Cardiac septum (tissue), 1 donor: ENCODE results near the gene PTHLH. TPM values are rescaled to one million over a fixed set of nuclear protein-coding genes. Genes with fewer than 3 reads are reported as not detected.
A peak's percentile ranks its signal among the peaks of the same experiment; 100 is the strongest.

Source experiments
- DNase-seq: peaks from one replicate; pipeline ENCODE4 v3.0.0-alpha.2; 2020; ENCODE audit warnings: low spot score
- intact Hi-C: fragments of 100-400 bp; cut with DNase I; formaldehyde crosslinking; loops from one replicate; pipeline ENCODE4 v1.14.0; 2022
- total RNA-seq: library from RNA; stranded (reverse); fragmentation: NEBNext Ultra II Directional; extraction: Animal tissue kit (Norgen Biotek cat#: 25700); gene quantifications from one replicate; pipeline ENCODE4 v1.2.1, GENCODE V29; 2021
- donor health status: DM: no; HTN: no; CAD: no.

The PTHLH gene
- total RNA-seq, 1 donor from 2014 or later = 1.9 TPM

DNA sequence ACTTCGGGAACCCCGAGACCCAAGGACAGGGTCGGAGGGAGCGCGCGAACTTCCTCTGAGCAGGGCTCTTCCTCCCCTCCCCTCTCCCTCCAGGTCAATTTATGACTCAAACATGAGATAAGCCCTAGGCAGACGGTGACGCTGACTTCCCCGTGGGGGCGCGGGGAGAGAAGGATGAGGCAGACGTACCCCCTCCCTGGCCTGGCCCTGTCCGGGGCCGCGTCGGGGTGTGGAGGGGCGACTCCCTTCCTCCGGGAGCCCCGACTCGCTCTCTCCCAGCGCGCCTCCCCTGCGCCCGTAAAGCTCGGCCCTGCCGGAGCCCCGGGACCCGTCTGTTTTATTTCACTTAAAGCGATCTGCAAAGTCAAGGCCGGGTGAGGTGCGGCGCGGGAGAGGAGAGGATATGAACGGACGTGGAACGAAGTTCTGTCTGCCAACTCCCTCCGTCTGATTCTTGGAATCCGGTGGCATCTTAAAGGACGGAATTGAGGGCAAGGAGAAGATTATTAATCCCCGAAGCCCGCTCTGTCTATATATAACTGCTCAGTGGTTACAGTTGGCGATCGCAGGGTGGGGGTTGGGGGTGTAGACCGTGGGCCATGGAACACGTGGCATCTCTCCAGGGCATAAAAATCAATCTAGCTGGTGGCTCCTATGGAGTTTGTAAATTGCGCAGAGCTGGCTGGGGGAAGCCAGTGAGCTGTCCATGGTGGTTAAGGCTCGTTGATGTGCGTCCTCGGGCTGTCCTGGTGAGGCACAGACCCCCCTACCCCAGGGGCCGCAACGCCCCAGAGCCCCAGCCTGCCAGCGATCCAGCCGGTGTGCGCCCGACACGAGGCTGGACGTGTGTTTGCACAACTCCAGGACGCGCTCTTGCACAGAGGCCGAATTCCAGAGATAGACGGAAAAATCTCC lies 2.9 kb upstream of the PTHLH start:
- no peak for DNase-seq
- intact Hi-C loops = no loop called here

DNA sequence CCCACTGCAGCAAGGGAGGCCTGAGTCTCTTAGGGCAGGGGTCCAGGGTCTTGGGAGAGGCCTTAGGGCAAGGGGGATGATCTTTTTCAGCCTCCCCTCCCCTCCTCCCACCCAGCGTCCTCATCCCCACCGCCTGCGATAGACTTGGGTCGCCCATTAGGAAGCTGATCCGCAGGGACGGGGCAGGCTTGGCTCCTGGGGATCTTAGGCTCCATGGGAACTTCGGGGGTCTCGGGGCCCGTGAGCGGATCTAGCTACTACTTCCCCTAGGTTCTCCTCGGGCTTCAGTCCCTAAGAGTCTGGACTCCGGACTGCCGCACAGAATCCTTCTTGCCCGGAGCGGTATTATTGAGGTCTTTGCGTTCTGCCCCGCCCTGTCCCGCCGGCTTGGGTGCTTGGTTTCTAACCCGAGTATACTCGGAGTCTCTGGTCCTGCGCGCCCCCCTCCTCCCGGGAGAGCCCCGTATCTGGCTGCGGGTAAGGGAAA lies 2.2 kb upstream of the PTHLH start:
- intact Hi-C loops = no loop called here
- DNase-seq = no peak

DNA sequence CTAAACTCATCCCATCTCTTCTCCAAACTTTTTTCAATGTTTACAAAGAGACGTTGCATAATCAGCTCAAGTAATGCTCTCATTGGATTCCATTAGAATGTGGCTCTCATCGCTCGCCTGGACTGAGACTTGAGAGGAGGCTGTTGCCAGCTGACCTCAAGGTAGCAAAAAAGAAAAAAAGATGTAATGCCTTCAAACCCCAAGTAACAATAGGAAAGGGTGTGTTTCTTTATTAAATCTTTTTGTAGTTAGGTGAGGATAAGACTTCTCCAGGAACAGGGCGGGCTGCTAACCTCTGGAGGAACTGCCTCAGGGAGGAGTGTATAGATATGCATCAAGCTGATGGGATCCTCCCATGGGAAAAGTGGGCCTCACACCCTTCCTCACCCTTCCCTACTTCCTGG lies 956 bp upstream of the PTHLH start:
- intact Hi-C loops = no loop called here
- no peak for DNase-seq

DNA sequence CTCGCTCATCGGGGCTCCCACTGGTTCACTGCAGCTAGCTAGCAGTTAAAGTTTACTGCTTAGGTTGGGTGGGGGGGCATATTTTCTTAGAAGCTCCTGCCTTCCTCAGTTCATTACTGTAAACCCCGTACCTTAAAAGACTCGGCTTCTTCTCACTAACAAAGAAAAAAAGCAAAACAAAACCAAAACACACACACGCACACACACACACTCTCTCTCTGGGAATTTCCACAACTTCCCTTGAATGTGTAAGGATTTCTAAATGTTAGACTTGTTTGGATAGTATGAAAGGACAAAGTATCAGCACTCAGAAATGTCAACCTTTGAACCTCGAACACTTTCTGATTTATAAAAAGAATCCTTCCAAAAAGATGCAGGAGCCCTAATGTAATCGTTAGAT lies 927 bp downstream of the PTHLH start:
- intact Hi-C loops = no loop called here
- DNase-seq = no peak

DNA sequence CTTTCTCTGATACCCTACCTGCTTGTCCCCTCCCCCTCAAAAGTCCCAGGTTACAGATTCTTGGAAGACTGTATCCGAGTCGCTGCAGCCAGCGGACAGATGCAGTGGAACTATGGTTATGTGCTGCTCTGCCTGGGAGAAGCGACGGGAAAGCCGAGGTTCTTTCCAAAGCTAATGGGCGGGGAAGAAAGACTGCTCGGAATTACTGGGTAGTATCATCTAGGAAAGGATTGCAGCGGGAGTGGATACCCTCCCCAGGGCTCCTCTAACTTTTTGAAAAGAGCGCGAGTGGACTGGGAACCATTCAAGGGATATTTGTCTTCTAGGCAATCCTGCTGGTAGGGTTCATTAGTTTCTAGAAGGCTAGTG lies 1.4 kb downstream of the PTHLH start:
- intact Hi-C loops = no loop called here
- DNase-seq = no peak

DNA sequence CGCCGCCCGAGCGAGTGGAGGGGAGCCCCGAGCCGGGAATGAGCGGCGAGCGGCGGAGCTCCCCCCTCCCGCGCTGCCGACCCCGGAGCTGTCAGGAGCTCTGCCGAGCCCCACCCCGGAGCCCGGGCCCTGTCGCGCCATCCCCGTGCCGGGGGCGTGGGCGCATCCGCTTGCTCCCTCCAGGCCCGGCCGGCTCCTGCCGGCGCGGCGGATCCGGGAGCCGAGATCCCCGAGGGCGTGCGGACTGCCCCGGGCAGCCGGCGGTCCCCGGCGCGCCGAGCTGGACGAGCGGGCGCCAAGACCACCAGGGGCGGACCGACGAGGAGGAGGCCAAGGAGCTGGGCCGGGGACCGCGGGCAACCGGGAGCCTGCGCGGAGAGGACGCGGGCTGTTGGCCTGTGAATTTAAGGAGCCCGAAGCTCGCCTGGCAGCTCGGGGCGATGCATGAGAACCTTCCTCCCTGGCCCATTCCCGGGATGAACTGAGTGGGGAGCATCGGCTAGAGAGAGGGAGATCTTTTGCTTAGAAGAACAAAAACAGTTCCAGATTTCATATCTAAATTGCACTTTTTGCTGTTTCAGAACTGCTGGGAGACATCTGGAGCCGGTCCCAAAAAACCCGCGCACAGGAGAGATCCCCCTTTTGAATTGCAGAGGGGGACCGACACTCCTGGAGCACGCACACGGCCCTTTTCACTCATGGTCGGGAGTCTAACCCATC lies 2.0 kb downstream of the PTHLH start:
- DNase-seq = no peak
- intact Hi-C loops = no loop called here

DNA sequence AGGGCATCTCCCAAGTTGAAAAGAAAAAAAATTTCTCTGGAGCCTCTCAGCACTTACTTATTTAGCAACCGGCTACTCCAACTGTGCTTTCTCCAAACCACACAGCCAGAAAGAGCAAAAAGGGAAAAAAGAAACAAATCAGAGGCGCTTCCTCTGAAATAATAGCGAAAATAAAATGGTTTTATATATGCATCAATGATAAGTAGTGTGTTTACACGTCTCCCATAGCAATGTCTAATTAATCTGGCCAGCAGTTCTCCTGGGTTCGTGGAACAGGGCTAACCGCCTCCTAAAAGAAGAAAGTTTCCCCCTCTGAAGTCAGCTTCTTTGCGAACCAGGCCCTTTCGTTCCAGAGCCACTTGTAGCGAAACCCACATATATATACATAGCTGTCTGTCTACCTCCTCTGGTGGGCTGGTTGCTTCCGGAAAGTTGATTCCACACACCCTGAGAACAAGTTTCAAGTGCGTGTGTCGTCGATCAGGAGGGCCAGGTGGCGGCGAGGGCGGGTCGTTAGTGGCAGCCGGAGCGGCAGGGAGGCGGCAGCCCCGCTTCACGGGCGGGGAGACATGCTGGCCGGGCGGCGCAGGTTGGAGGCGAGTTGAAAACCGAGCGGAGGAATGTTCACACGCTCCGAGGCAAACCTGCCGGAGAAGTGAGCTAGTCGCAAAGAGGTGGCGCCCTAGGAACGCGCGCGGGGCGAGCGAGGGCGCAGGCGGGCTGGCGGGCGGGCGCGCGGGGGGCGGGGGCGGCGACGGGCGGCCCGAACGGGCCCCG lies 2.7 kb downstream of the PTHLH start:
- peak; percentile 77 for DNase-seq
- intact Hi-C loops = no loop called here

DNA sequence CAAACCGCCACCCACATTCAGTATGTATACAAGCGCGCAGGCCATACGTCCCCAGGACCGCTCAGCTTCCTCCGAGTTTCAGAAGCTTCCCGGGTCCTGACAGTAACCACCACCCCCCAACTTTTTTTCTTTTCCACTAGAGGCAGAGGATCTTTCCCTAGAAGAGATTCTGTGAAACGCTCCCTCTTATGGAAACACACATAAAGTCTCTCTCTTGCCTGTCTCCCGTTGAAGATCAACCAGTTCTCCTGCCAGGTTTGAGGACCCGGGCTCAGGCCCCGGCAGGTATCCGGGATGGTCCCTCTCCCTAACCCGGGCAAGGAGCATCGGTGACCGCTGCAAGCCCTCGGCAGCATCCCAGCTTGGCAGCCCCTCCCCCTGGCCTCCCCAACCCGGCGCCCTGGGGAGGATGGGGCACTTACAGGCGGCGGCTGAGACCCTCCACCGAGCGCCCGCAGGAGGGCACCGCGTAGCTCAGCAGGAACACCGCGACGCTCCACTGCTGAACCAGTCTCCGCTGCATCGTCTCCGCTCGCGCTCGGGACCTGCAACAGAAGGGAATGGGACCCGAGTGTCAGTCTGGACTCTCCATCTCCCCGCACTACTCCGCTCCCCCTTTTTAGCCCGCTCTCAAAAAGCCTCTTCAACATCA lies 3.4 kb downstream of the PTHLH start:
- intact Hi-C loops = no loop called here
- no peak for DNase-seq

DNA sequence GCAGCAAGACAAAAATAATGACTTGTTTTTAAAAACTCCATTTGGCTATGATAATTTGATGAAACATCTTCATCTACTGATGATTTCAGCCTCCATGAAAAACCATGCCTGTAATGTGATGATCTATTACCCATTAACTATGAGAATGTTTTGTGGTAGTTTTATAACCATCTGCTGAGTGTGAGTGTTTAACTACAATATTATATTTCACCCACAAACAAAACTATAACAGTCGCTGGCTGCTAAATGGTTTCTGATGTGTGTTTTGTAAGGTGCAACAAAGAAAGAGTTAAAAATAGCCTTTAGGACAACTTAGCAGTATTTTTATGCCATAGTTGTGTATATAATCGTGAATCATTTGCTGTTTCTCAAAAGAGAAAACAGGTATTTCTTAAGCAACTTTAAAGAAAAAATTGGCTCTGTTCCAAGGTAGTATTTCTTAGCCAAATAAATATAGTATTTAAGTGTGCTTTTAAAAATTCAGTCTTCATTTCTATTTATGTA lies 4.9 kb downstream of the PTHLH start:
- DNase-seq = no peak
- intact Hi-C loops = no loop called here

DNA sequence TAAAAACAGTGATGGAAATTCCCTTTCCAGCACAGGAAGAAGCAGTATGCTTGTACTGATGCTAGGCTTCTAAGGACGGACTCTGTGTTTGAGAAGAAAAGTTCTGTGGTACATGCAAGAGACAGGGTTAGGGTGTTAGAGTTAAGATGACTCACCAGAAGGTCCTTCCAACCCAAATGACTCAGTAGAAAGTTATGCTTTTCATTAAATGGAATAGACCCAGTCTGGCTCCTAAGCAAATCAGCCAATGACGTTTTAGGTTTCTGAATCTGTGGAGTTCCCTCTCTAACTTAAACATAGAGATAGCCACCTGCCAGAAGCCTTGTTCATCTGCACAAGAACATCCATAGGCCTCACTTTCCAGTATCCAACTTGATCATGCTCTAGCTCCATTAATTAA lies 5.7 kb downstream of the PTHLH start:
- intact Hi-C loops = no loop called here
- DNase-seq = no peak

DNA sequence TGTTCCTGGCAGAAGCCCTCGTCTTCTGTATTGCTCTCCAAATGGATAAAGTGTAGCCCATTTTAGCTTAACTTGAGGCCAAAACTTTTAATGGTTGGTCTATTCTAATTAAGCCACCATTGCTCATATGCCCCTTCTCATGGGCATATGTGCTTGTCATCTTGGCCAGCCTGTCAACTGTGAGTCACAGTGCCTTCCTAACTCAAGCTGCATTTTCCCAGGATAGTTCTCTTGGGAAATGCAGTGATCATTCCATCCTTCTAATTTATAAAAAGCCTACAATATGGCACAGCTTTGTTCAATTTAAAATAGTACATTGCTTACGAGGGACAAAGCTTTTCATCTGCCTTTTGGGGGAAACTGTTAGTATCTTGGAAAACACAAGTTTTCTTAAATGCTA lies 6.6 kb downstream of the PTHLH start:
- intact Hi-C loops = no loop called here
- DNase-seq = no peak

DNA sequence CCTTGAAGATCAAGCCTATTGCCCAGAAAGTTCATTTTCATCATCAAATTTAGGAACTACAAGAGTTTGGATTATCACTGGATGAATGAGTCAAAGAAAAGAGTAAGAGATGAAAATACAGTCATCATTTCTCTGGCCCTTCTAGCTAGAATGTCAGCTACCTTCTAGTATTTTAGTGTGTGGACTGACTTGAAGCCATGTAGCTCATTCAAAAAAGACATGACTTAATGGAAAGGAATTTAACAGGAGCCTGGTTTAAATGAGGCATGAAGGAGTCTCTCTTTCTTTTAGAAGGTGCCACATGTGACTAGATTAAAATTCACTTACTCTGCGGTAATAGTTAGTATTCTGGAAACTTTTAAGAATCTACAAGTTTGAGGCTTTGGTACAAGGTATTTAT lies 7.1 kb downstream of the PTHLH start:
- intact Hi-C loops = no loop called here
- no peak for DNase-seq

DNA sequence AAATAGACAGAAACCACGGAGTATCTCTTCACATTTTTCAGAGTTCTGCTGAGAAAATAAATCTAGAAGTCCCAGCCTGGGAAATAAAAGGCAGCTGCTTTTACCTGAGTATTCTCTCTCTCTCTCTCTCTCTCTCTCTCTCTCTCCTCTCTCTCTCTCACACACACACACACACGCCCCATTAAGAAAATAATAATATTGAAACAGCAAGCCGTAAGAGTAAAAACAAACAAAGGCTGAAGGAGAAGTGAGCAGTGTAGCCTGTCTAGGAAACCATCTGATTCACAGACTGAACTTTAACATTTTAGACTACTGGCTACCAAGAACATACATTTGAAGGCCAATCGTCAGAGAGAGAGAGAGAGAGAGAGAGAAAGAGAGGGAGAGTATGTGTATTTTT lies 8.4 kb downstream of the PTHLH start:
- intact Hi-C loops = no loop called here
- no peak for DNase-seq

DNA sequence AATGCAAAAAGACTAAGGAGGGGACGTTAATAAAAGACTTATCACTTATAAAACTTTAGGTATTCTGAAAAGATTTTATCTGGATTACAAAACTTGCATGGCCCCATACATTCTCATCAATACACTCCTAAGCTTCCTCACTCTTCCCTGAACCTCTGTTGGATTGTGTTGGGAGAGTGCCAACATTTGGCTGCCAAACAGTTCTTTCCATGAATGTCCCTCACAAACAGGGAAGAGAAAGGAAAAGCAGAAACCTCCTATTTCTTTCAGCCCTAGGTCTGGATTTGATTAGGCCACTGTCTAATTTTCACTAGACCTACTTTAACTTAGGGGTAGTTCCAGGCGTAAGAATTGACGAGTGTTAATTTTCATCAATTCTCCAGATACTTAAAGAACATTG lies 11.7 kb downstream of the PTHLH start:
- intact Hi-C loops = no loop called here
- no peak for DNase-seq

DNA sequence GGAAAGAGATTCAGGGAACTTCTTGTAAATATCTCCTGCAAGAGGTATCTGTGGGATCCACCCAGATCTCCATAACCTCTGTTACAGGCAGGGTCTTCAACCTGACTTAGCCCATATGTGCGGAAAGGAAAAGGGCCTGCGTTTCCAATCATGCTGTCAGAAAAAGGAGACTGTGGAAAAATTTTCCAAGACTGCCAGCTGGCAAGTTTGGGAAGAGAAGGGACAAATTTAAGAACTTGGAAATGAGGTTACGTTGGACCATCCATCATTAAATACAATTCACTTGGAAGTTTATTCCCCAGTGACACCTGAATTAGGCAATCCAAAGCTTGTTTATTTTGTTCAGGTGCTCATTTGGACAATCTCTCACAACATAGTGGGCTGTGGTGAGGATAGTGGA lies 13.9 kb downstream of the PTHLH start:
- no peak for DNase-seq
- intact Hi-C loops = no loop called here

DNA sequence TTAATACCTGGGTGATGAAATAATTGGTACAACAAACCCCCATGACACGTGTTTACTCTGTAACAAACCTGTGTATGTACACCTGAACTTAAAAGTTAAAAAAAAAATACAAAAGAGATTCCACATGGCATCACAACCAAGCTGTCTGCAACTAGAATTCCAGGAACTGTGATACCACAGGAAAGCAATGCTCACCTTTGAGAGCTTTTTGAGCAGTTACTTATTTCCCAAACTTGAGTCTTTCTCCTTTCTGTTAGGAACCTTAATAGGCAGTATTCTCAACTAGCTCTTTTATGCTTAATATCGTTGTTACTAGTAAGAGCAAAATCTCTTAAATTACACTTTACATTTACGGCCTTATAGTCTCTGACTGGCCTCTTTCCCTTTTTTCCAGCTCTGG lies 15.2 kb downstream of the PTHLH start:
- DNase-seq = no peak
- intact Hi-C loops = no loop called here

DNA sequence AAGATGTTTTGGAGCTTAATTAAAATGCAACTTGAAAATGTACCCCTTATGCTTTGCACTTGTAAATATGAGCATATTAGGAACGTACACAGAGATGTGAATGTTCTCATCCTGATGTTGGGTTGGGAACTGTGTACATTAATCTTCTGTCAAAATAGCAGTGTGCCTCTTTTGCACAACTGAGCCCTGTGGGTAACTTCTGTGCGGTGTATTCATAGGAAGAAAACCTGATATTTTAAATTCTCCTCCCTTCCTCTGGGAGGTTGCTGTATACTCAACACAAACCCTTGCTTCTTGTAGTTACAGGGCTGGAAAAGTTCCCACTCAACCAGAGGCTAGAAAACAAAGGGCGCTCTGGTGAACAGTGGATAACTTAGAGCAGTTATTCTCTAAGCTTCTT lies 18.7 kb downstream of the PTHLH start:
- DNase-seq = no peak
- intact Hi-C loops = no loop called here

DNA sequence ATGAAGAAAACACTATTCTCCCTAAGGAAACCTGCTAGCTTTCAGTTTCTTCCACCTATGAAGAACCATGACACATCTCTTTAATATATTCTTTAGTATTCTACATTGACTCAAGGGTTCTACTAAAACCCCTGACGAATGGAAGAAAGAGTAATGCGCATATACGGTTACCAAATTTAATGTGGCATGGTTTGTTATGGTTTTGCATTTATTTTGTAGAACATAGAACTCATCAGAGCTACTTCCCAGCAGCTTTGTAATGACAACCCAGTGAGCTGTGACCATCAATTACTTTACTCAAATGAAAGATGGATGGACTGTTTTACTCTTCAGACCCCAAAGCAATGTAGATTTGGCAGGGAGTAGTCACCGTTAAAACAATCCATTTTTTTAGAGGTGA lies 19.2 kb downstream of the PTHLH start:
- DNase-seq = no peak
- intact Hi-C loops = no loop called here

DNA sequence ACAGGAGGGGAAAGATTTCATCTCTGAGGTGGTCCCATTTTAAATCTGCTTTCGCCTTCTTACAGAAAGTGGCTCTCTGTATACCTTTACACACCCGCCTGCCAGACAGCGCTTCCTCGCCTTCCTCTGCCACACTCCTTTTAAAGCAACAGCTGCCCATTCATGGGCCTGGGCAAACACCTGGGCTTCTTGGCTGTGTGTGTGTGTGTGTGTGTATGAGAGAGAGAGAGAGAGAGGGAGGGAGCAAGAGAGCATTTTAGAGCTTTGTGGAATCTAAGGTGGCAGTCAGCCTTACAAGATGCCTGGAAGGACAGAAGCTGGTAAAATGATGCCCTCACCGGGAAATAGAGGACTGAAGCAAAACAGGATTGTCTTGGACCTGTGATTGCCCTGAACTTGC lies 20.0 kb downstream of the PTHLH start:
- DNase-seq = no peak
- intact Hi-C loops = no loop called here

DNA sequence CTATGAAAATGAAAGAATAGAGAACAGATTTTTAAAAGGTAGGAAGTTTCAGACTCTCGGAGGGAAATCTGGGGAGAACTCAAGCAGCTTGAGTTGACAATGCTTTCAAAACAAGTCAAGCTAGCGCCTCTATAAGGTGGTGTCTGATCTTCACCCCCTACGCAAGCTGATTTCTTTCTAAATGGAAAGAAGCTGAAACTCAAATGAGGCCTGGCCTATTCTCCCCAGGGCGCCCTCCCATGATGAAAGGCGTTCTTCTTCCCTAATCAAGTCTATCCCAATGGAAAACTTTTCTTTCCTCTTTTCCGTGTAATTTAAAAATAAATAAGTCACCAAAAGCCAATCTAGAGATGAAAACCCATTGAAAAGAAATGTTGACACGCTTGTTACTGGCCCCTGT lies 20.6 kb downstream of the PTHLH start:
- intact Hi-C loops = no loop called here
- no peak for DNase-seq
